CD4-positive, alpha-beta T cell treated with Interleukin-6 at 100 ng/mL for 8 hours (primary cell): ENCODE data around the gene STMN1.

ENCODE experiments used
- DNase-seq: peaks from one replicate; pipeline ENCODE4 v3.0.0-alpha.2; 2020; ENCODE audit warnings: mixed read lengths, low spot score

Gene STMN1

DNA sequence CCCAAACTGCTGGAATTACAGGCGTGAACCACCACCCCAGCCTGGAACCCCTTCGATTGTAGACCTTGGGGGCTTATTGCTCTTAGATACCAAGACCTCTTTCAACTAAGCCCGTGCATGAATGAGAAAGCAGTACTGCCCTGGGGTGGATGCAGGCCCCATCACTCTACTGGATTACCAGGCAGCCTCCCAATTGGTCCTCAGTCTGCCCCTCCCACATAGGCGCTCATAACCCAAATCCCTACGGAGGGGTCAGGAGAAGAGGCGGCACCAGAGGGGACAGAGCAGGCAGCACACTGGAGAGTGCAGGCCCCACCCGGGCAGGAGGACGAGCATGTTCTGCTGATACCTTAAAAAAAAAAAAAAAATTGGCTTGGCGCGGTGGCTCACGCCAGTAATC, 12.4 kb upstream of the STMN1 start:
- no peak for DNase-seq

DNA sequence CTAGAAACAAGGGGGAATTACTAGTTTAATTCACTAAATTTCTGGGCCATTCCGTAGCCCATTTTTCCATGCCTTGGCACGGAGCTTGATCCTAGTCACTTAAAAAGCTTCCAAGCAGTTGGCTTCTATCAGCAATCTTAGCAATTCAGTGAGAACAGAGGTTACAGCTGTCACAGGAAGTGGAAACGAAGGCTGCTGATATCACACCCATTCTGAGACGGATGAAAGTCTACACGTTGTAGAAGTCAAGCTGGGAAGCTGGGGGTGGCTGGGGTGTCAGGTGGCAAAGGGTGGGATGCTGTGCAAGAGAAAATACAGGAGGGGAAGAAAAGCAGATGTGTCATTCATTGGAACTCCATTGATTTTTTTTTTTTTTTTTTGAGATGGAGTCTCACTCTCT, 11.8 kb upstream of the STMN1 start:
- peak; percentile 36 for DNase-seq

DNA sequence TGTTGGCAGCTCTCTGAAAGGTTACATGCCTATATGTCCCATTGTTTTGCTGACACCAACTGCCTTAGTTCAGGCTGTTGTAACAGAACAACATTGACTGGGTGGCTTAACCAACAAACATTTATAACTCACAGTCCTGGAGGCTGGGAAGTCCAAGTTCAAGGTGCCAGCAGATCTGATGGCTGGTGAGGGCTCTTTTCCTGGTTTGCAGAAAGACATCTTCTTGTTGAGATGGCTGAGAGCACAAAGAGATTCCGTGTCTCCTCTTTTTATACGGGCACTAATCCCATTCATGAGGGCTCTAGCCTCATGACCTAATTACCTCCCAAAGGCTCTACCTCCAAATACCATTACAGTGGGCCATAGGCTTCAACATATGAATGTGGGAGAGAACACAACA, 10.2 kb upstream of the STMN1 start:
- no peak for DNase-seq

DNA sequence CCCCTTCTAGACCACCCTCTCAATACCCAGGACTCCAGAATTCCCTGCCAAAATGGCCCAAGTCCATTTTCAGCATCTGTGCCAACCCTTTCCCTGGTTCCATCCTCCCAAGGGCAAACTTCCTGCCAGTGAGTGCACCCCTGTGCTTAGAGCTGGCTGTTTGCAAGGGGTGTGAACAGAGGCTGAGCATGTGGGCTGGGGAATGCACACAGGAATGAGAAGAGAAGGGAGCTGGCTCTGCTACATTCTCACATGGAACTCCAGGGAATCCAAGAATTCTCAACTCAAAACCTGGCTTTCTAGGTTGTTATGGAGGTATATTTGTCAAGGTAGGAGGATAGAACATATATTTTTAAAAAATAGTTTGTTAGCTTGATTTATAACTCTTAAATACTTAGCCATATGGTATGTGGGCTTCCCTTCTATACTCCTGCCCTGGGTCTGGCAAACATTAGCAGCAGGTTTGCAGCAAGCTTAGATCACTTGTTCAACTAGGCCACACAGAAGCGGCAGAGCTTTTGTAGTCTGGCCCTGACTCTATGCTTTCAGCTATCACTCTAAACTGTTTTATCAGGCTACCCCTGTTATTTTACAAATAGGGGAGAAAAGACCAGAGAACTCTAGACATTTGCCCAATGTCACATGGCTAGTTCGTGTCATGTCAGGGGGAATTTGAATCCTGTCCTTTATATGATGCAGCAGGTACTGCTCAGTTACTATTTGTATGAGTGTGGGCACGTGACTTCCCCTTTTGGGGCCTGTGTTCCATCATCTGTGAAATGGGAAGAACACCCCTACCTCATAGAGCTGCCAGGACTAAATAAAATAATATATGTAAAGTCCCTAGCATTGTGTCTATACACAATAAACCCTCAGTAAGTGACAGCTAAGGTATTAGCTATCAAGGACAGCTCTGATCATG, 8.1 kb upstream of the STMN1 start:
- DNase-seq: no peak

DNA sequence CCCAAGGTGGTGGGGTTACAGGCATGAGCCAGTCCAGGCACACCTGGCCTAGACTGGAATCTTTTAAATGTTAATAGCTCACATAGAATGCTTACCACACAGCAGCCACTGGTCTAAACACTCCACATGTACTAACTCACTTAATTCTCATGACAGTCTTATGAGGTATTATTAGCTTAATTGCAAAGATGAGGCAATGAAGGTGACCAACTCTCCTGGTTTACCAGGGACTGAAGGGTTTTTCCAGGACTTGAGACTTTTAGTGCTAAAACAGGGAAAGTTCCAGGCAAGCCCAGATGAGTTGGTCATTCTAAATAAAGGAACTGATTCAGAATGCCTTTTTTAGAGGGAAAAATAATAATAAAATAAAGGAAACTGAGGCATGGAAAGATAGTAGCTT, 7.0 kb upstream of the STMN1 start:
- DNase-seq: no peak

DNA sequence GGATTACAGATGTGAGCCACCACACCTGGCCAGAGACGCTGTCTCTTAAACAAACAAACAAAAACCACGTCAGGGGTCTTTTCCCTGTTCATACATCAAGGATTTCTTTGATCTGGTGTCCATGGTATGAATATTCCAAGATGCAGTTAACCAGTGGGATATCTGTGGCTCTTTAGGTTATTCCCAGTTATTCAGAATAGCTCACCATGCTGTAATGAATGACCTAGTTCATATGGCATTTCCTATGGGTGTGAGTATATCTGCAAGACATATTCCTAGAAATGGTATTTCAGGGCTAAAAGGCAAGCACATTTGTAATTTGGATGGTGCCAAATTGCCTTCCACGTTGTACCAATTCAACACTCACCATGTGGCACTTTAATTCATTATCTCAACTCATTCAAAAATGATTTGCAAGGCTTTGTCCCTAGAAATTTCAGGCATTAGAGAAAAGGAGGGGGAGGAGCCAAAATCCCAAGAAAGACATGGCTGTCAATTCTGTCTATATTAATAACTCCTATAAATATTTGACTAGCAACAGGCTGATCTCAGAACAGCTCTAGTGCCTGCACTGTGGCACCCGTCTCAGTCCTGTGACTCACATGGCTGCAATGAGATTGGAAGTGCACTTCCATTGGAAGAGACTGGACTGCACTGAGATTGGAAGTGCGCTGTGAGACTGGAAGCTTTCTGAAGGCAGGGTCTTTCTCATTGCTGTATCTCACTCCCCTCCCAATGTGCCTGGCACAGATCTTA, 6.0 kb upstream of the STMN1 start:
- DNase-seq: no peak

DNA sequence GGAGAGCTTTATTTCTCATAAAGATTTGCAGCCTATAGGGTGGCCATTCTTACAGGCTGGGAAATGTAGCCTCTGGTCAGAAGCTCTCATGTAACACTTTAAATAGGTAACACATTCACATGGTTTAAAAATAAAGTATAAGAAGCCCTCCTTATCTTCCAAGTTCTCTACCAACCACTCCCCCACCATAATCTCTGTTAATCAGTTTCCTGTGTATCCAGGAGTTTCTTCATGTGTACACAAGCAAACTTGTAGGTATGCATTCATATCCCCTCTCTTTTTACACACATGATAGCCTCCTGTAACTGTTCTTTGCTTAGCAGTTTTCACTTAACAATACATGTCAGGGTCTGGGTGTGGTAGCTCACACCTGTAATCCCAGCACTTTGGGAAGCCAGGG, 4.9 kb upstream of the STMN1 start:
- no peak for DNase-seq

DNA sequence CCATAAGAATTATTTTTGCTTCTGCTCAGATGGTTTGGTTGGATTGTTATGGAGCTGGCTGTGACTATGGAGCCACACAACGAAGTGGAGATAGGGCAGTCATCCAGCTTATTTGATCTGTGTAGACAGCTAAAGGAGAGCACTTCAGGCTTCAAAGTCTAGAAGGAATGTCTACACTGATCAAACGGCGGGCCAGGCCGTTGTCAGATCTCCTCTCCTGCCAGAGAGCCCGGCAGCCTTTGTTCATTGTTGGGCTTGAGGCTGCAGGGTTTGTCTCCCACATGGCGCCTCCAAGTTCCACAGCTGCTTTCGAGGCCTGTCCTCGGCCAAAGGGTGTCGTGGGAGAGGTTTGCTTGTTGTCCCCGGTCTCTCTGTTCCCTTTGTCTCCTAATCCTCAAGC, 2.8 kb upstream of the STMN1 start:
- no peak for DNase-seq

DNA sequence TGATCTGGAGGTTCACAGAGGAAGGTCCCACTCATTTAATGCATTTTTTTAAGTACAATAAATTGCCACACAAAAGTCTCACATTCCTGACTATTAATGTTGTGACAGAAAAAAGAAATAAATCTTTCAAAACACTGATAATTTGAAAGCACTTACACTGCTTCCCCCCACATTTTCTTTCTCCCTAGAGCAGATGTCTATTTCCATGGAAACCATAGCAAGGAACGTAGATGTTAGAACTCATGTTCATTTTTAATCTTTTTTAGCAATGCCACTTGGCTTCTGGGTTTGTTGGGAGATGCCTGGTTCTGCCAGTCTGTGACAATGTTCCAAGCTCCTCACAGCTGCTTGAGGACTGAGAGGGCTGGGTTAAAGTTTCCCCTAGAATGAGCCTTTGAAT, 1.9 kb upstream of the STMN1 start:
- no peak for DNase-seq

DNA sequence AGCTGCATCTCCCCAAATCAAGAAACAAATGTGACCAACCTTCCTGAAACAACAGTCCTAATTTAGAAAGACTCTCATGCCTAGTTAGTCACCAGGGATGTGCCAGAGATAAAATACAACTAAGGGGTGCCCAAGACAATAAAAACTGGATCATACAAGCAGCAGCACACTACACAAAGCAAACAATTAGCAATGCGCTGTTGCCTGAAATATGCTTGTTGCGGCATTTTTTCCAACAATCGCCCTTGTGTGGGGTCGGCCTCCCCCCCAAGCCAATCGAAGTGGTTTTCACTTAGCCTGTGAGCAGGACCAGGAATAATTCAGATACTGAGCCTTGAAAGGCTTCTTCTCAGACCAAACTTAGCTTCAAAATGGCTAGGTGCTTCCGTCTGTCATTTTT, 1.4 kb upstream of the STMN1 start:
- DNase-seq: no peak

DNA sequence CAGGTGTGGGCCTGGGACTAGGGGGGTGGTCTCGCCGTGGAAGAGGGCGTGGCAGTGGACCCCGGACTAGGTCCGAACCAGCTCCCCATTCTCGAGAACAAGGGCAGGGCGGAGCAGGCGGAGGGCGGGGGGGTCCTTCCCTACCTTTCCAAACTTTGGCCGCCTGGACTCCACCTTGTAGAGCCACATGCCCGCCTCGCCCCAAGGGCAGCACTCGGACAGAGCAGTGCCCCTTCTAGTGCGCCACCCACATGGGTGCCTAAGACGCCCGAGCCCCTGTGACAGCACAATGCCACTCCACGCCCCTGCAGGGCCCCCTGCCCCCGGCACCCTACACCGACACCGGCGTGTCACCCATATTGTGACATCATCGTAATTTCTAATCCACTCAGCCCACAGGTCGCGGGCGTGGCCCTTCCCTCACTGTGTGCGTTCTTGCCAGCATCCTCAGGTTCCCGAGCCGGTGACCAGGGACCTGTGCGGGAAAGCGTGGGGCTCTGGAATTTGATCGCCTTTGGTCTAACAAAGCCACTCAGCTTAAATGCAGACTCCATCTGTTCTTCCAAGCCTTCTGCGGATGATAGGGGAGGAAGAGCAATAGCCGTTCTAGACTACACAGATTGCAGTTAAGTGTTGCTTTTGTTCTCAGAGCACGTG, 553 bp upstream of the STMN1 start:
- DNase-seq: peak; percentile 22

DNA sequence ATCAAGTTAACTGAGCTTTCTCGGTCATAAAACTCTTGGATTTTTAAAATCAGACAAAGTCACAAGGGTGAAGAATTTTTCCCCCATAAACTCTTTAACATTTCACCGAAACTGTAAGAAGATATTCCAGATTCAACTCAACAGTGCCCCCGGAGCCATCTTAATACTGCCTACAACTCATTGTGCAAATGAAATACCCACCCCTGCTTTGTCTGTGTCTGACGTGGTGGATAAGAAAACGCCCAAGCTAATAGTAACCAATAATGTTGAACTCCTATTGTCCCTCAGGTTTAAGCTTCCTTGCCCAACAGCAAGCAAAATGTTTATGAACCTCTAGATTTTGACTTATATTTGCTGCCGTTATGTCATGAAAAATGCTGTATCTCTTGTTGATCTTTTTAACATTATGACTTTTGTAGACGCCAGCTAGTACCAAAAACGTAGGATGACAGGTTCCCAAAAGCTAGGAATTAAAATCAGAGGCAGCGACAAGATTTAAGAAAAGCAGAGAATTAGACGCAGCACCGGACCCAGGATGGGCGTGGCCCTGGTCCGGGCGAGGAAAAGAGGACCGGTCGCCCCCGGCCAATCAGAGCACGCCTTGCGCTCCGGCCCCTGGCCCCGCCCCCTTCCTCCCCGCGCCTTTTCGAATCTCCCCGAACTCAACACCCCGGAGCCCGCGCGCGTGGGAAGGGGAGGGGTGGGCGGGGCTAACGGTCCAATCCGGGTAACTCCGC, 1.1 kb downstream of the STMN1 start:
- DNase-seq: peak; percentile 91

DNA sequence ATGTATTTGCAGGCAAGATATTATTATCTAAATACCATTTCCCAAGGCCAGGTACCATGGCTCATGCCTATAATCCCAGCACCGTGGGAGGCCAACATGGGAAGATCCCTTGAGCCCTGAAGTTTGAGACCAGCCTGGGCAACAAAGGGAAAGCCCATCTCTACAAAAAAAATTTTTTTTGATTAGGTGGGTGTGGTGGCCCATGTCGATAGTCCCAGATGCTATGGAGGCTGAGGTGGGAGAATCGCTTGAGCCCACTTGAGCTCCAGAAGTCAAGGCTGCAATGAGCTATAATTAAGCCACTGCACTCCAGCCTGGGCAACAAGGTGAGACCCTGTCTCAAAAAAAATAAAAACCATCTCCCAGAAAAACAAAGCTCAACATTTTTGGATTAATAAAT, 2.2 kb downstream of the STMN1 start:
- DNase-seq: no peak

DNA sequence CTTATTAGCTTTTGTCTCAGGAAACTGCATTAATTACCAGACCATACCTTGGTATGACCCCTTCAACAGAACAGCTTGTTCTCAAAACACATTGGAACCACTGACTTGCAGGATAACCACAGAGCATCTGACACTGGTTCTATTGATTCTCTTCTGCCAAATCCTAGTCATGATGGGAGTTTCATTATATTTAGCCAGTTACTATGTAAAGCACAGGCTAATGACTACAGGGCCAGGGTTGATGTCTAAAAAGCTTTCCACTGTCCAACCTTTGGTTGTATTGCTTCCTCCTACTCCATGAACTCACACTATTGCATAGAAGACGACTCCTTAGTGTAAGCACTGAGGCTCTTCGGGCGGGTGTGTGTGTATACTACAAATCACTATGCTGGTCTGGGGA, 3.8 kb downstream of the STMN1 start:
- no peak for DNase-seq

DNA sequence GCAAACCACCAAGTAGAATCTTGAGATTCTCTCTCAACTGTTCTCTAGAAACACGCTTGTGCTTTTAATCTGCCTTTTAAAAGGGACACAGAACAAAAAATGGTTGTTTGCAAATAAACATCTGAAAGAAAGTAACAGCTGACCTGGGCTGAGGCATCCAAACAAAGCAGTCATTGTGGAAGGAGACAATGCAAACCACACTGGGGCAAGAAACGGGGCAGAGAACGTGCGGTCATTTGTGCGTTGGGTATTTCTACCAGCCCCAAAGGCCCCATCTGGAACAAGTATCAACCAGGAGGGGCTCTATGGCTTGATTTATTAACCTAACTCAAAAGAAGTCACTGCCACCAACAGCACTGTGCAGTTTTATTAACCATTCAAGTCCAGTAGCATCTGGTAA, 6.0 kb downstream of the STMN1 start:
- DNase-seq: no peak

DNA sequence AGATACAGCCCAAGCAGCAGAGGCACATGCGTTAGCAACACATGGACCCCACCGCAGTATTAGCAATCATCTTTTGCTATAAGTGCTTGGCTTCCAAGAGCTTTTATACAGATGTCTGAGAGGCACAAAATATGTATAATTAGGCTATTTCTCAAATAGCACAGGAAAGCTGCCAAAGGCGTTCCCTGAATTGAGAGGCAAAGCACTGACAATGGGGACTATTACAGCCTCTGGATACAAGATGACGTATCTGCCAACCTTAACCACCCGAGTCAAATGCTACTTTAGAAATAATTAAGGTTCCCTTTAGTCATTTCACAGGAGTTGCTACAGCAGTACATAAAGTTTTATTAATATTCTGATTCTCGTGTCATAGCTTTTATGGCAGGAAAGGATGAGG, 6.4 kb downstream of the STMN1 start:
- no peak for DNase-seq

DNA sequence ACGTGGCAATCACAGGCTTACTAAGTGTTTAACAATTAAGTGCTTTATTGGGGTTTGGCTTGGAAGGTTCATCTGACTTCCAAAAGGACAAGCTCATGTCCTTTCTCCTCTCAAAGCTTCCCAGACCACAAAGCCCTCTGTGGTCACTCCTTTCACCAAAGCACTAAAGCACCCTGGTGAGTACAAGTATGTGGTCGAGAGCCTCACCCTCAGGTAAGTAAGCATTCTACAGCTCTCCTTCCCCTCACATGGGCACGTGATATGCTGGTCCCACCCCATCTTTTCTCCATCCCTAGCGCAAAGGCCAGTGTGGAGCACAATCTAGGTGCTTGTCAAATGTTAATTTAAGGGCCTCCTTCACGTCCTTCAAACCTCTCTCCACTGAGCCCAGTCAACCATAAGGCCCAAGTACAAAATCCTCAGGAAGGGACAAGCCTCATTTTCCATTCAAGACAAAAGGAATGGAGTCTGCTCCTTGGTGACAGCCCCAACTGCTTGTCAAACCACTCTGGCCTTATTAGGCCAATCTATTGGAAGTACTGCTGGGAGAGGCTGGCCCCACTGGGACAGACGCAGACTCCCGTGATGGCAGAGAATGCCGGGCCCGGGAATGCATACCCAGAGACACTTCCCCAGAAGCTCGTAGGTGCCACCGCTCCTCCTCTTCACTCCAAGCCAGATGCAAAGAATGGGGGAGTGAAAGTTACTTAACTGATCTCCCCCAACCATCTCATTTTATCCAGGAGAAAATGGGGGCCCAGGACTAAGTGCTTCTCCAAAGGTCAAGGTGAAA, 7.8 kb downstream of the STMN1 start:
- no peak for DNase-seq

DNA sequence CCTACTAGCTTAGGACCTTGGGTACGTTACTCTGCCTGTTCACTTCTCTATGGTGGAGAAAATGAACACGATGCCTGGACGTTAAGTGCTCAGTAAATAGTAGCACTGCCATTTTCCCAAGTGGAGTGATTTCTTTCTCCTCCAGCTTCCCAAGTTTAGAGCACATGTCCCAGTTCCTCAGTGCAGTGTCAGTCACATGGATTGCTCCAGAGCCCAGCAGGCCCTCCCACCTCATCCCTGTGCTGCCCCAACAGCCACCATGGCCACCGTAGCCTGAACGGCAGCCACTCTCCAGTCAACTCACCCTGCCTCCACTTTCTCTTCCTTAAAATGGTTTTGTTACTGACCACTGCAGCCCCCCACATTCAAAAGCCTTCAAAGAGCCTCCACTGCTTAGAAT, 8.5 kb downstream of the STMN1 start:
- no peak for DNase-seq

DNA sequence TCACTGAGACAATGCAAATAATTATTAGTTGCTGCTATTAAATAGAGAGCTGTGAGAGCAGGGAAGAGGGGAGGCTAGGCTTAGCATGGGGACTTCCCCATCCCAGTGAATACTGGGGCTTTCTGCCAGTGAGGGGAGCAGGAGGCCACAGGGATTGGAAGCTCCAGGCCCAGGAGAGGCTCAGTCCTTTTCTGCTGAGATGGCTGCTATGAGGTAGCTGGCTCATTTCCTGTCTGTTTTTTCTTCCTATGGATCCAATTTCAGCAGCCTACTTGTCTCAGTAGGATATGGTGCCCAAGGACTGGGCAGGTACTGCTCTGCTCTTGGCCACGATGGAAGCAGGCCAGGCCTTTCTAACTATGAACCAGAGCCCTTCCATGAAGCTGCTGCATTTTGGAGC, 10.0 kb downstream of the STMN1 start:
- no peak for DNase-seq

DNA sequence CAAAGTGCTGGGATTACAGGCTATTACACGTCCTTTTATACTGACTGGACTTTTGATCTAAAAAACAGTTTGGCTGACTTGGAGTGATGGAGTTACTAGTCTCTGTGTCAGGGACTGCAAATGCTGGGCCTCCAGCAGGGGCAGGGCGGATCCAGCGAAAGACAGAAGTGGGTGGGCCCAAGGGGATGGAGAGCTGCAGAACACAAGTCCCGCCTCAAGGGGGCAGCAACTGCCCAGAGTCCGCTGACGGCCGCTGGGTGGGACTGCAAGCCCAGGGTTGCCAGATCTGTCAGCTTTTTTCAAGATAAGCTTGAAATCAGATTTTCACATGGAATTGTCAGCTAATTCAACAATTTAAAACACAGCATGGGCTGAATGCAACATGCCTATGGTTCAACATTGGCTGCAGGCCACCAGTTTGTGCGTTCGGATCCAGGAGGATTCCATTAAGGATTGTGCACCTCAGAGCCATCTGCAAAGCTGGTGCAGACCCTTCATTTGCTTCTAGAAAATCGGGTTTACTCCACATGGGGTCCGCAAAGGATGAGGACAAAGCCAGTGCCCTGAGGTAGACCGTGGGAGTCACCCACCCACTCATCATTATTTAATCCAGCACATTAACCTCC, 10.7 kb downstream of the STMN1 start:
- DNase-seq: peak; percentile 92

DNA sequence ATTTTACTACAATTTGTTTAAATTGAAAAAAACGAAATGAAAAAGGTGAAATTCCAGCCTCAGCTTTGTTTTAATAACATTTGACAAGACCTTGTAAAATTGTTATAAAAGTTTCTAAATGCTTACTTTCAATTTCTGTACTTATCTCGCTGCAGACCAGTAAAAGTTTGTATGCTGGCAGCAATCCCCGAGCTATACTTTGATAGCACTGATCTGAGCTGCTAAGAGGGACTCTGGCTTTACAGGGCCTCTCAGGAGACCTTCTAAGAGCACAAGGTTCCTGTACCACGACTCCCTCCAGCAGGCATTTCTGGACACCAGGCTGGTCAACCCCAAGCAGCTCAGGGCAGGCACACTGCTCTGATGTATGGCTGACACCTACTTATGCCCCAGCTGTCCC, 13.1 kb downstream of the STMN1 start:
- no peak for DNase-seq
